Measurements from ENCODE around the gene SLC1A3. TPM values are rescaled to one million over a fixed set of nuclear protein-coding genes. Genes with fewer than 3 reads are reported as not detected.

Gene SLC1A3
- polyA plus RNA-seq, 4 donors, result 2.2 to 4.7 (median 3.2) TPM

DNA sequence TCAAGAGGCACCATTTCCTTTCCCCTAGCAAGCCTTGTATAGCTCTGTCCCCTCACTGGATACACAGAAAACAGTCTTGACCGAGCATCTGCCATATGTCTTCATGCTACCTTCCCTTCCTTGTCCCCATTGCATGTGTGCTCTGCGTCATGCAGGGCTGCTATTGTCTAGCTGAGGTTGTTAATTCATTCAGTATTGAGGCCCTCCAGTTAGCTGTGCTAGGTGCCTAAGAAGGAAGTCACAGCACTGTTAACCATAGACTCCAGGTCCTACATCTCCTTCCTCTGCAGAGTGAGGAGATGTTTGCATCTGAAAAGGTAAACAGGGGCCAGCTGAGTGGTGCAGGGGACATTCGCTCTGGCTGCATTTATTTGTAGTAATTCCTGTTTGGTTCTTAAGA lies 48.2 kb downstream of the SLC1A3 start:
- no peak for DNase-seq (ENCODE audit: low read depth in 4 of 4, low spot score in 2 of 4)

DNA sequence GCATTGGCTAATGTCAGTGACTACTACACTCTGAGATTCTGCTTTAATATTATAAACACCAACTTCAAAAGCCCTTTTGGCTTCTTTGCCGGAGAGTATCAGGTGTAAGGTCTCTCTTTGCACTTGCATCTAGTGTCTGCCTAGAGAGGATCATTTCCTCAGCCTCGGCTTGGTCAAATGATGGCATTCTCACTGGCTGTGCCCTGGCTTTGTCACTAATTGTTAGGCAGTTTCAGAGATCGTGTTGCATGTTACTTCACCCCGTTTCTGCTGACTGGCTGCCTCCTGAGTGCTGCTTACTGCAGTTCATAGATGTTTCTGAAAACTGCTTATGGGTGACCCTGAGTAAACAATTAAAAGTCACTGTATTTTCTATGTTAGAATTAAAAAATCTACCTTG lies 48.8 kb downstream of the SLC1A3 start:
- no peak for DNase-seq (ENCODE audit: low read depth in 4 of 4, low spot score in 2 of 4)

DNA sequence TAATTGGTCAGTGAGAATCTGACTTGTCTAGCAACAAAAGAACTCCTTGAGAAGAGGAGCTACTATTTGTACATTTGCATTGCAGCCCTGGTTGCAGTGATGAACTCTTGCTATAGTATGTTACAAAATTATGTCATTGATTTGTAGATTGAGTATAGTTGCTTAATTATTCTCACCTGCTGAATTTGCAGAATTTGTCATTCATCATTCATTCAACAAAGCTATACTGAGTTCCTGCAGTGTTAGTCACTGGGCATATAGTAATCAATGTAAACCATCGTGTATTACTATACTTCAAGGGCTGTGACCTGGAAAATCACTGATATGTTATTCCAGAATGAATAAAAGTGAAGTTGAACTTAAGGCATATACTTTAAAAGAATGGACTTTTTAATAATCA lies 50.1 kb downstream of the SLC1A3 start:
- DNase-seq (ENCODE audit: low read depth in 4 of 4, low spot score in 2 of 4), result no peak

DNA sequence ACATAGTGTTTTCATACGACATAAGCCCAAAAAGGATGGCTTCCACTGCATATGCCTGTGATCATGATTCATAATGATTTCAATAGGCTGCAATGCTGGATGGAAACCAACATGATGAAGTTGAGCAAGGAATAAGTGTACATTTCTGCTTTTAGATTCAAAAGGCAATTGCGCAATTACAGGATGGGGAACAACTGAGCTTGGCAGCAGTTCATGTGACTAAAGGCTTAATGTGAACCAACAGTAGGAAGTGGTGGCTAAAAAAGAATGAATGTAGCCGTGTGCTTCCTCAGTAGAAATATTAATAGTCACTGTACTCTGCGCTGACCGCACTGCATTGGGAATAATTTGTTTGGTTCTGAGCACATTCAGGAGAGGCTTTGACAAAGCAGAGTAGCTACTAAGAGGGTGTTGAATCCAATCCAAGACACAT lies 51.2 kb downstream of the SLC1A3 start:
- DNase-seq (ENCODE audit: low read depth in 4 of 4, low spot score in 2 of 4), result no peak

DNA sequence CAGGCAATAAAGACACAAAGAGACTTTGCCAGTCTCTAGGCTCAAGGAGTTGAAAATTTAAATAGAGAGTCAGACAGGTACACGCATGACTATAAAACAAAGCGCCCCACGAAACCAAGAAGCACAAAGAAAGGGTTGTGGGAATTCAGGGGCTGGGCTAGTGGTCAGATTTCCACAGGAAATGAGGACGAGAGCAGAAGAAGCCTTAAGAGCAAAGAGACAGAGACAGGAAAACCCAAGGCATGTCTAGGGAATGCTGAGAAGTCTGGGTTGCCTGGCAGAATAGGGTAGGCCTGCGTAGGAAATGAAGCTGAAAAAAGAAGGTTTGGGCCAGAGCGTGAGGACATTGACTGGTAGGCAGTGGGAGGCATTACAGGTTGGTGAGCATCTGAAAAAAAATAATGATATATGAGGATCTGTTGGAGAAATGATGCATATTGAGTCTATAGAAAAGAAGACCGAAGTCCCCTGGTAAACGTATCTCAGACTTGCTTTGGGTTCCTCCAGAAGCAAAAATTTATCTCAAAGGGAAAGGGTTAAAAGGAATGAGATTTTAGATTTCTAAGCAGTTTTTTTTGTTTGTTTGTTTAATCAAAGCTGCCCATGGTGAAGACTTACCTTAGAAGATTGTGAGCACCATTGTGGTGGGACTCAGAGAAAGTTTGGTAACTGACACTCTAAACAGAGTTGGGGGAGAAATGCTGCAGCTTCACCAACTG lies 51.8 kb downstream of the SLC1A3 start:
- no peak for DNase-seq (ENCODE audit: low read depth in 4 of 4, low spot score in 2 of 4)

DNA sequence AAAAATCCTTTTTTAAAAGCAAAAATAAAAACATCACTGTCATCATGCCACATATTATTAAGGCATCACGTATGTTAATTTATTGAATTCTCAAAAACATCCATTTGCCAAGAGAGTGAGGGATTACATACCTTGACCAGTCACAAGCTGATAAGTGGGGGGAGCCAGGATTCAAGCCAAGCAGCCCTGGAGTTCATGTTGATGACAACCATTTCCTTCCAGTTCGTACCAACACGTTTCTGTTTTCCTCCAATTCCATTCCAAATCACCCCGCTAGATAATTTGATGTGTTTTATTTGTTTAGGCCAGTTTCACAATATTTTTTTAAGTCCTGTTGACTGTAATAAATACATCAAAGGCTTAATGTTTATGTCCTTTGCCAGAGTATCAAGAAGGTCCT lies 53.0 kb downstream of the SLC1A3 start:
- no peak for DNase-seq (ENCODE audit: low read depth in 4 of 4, low spot score in 2 of 4)

DNA sequence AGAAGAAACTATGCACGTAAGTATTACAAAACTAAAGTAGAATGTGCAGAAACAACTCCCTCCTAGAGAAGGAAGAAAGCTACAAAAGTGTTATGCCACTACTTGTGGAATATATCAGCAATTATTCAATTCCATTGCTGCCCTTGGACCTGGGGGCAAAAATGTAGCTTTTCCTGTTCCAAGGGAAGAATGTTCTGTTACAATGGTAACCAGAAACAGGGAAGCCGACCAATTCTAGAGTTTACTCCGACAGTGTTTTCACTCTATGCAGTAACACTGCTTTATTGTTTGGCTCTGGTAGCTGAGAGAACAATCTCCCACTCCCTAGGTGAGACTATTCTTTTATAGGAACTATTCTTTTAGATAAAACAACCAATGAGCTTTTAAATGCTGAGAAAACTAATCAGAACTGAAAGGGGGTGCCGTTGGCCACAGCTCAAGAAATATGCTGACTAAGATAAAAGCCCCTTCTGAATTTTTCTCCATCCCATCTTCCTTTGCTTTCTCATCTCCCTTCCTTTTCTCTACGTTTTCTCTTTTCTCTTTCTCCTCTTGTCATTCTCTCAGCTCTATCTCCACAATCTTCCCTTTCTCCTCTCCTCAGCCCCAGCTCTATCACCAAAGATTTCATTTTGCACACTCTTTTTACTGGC lies 54.1 kb downstream of the SLC1A3 start:
- DNase-seq (ENCODE audit: low read depth in 4 of 4, low spot score in 2 of 4), result no peak

DNA sequence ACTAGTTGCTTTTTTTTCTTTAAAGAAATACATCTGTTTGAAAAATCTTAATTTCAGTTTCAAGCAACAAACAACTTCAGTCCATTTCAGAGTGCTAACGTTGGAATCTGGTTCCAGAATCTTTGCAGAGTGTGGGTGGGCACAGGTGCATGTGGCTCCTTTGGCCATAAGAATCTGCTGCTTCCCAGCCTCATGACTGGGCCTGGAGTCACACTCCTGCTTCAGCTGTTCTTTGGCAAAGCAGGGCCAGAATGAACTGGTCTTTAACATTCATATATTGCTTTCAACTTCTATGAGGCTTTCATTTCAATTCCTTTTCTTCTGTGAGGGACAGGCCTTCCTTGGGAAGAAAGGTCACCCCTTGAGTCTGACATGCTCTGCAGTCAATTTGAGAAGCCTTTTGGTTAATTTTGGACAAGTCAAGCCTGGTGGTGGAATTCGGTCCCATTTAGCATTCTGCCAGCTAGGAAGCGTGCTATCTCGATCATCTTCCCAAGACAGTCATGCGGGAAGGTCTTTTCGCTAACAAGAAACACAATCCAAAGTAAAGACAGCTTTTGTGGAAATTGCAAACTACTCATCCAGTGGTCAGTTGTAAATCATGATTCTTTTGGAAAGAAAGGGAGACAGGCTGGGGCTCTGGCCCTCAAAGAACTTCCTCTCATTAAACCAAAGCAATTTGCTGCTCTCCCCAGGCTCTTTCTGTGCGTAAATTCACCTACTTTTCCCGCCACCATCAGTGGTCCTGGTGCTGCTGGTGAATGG lies 55.2 kb downstream of the SLC1A3 start:
- DNase-seq (ENCODE audit: low read depth in 4 of 4, low spot score in 2 of 4), result no peak

DNA sequence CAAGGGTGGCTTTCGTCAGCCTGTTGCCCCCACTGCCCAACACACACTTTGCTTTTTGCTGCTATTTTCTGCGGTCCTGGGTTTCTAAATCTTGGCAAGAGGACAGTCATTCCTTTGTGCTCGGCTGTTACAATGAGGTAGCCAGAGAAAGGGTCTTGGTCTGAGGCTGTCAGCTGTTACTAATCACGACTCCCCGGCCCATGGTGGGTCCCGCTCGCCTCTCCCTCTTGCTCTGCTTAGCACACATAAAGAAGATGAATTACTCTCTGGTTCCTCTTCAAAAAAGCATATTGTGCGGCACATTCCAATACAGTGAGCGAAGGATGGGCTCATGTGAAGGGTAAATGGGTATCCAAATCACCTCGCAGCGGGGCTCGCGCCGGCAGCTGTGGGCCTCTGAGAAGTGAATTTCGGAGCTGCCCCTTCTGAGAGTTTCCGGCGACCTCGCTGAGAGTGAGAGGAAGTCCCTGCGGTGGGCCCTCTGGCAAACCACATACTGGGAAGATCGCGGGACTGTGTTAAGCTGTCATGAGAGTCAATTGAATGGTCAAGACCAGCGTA lies 56.0 kb downstream of the SLC1A3 start:
- DNase-seq (ENCODE audit: low read depth in 4 of 4, low spot score in 2 of 4), result no peak

DNA sequence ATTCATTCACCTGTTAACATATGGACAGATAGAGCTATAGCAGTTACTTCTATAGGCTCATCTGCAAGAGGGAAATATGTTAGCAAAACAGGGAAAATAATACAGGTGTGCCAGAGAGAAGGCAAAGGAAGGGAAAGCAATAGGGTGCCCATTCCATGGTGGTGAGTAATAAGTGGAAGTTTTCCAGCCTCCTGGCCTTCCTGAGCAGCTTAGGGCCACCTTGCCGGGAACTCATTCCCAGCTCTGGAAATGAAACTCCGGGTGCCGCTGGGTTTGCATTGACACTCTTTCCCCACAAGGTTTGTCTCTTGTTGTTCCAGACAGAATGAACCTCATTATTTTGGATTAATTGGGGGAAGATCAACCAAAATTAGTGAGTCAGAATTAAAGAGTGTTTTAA lies 58.4 kb downstream of the SLC1A3 start:
- DNase-seq (ENCODE audit: low read depth in 4 of 4, low spot score in 2 of 4), result no peak

DNA sequence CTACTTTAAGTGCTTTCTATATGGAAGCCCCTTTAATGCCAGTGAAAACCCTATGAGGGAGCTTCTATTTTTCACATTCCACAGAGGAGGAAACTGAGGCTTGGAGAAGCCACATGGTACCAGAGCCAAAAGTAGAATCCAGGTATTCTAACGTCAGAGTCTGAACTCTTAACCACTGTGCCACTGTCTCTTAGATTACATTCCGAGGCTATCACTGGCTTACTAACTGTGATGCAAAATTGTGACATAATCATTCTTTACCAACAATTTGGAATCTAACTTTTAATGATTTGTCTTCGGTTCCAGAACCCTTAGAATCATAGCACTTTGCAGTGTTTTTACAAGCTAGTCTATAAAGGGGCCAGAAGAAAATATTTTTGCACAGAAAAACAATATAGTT lies 59.2 kb downstream of the SLC1A3 start:
- no peak for DNase-seq (ENCODE audit: low read depth in 4 of 4, low spot score in 2 of 4)

DNA sequence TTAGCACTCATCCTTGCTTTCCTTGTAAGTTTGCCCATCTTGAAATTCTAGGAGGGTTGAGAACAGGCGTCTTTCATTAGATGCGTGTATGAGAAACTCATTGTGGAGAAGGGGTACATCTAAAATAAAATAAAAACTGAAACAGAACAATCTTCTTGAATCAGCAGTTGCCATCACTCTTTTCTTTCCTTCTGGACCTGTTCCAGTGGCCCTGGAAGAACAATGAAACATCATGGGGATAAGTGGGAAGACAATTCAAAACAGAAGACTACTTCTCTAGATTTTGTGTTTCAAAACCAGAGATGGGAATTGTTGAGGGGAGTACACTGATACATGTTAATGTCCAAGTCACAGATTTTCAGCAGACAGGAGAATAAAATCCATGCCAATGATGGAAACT lies 59.9 kb downstream of the SLC1A3 start:
- no peak for DNase-seq (ENCODE audit: low read depth in 4 of 4, low spot score in 2 of 4)

DNA sequence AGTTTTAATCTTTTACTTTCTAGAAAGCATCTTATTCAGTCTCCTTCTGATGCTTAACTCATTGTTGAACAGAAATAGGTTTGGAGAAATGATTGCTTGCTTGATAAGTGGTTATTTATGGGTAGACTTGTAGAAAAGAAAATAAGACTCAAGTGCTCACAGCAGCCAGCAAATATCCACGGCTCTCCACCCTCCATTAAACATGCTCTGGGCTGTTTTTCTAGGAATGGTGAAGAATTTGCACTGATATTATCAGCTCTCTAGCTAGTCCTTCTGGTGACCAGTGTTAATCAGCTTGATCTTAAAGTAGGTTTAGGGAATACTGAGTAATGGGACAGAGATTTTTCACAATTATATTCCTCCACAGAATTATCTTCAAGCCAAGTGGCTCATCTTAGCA lies 60.6 kb downstream of the SLC1A3 start:
- DNase-seq (ENCODE audit: low read depth in 4 of 4, low spot score in 2 of 4), result no peak

DNA sequence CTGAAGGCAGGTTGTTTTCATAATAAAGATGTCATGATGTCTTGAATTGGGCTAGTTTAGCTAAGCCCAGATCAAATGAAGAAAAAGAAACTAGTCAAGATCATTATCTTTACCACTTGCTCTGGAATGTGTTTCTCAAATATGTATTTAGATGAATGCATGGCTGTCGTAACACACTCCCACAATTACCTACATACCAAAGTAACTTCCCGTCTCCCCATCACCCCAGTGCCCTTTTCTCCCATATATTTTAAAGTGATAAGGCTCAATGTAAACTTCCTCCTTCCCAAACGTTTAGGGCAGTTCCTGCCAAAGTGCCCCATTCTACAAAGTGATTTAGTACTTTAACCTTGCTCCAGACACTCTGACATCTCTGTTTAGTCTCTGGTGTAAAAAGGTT lies 61.4 kb downstream of the SLC1A3 start:
- no peak for DNase-seq (ENCODE audit: low read depth in 4 of 4, low spot score in 2 of 4)

DNA sequence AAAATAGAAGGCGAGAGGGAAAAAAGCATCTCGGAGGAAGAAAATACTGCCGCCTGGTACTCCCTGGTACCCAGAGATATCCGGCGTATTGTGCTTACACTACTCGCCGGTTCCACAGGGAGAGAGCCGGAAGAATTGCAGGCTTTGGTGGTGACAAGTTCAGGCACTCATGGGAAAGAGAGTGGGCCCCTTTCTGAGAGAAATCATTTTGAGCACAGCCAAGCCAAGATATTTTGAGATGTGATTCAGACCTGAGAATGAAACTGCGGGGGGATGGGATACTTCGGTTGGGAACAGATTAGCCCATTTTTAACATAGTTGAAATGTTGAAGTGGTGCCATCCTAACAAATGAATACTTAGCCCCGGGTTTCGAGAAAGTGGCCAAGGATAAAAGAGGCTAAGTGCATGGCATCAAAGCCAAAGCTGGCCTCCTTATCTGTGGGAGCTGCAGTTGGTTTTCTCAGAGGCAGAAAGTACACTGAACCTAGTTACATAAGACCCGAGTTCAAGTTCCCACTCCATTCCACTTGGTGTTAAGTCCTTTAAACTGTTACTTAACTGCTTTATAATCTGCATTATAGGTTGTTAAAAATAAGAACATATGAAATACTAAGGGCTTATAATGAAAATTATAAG lies 62.7 kb downstream of the SLC1A3 start:
- DNase-seq (ENCODE audit: low read depth in 4 of 4, low spot score in 2 of 4), result no peak

DNA sequence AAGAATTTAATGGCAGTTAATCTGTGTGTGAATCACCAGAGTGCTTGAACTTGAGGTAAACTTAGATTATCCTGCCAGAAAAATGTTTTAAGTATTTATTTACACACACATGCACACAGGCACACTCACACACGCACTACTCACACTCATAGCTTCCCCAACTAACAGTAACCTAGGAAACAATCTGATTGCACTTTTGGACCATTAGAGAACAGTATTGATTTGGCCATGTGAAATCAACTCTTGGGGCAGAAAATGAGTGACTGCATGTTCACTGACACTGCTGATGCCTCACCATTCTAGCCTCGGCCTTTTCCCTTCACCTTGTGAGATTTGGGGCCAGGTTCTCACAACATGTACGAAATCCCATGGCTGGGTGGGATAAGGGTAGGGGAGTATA lies 64.1 kb downstream of the SLC1A3 start:
- DNase-seq (ENCODE audit: low read depth in 4 of 4, low spot score in 2 of 4), result no peak

DNA sequence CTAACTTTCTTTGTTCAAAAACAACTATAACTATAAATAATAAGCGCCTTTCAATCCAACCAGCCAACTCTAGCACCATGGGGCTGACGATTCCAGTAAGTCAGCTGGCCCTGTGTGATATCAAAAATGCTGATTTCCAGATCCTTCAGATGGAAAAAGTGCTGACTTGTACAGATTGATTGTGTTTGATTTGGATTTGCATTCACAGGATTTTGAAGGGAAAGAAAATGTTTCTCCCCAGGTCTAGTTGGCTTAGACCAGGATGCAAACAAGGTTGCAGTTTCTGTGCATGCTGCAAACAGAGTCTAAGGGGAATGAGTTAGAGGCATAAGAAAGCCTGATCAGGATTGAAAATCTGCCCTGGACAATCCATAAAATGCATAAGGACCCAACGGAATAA lies 68.9 kb downstream of the SLC1A3 start:
- DNase-seq (ENCODE audit: low read depth in 4 of 4, low spot score in 2 of 4), result no peak

DNA sequence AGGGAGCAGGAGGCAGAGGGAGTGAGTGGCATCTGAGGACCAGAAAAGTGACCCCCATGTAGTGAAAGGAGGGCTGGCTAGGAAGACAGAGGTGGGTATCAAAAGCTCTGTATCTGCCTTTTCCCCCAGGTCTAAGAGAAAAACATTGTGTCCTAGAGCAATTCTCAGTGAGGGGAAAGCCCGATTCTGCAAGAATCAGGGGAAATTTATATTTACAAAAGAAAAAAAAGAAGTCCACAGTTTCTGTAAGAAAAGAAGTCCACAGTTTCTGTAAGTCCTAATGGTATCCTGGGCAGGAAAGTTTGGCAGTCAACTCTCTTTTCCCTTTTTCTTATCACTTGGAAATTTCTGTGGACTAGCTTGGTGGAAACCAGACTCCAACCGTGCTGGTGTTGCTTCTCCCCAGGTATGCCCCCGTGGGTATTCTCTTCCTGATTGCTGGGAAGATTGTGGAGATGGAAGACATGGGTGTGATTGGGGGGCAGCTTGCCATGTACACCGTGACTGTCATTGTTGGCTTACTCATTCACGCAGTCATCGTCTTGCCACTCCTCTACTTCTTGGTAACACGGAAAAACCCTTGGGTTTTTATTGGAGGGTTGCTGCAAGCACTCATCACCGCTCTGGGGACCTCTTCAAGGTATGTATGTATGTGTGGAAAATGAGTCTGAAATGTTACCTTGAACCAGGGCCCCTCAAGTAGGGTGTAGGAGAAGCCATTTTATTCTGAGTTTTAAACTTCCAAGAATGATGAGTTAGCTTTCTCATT lies 73.0 kb downstream of the SLC1A3 start:
- no peak for DNase-seq (ENCODE audit: low read depth in 4 of 4, low spot score in 2 of 4)

DNA sequence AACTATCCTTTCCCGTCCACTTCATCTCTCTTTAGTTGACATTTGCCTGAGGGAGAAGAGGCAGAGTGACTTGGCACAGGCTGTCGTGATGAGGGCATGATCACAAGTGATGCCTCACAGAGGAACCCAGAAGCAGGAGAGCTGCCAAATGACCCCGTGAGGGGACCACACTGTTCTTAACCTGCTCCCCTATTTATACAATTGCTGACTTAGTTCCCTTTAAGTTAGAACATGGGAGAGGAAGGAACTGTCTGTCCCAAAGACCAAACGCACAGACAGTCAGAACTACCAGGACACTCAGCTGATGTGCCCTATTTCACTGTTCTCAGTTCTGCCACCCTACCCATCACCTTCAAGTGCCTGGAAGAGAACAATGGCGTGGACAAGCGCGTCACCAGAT lies 73.7 kb downstream of the SLC1A3 start:
- no peak for DNase-seq (ENCODE audit: low read depth in 4 of 4, low spot score in 2 of 4)

DNA sequence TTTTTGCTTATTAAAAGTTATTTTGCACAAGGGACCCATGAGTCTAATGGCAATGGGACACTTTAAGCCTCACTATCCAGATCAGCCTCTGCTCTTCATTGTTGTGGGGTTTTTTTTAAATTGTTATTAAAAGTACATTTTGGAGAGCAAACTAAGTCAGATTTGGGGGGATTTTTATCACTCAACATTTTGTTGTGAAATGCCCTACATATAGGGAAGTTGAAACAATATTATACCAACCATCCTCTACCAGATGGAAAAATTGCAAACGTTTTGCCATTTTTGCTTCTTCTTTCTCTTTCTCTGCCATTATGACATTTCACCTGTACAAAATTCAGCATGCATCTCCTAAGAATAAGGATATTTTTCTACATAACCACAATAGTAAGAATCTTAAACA lies 75.3 kb downstream of the SLC1A3 start:
- DNase-seq (ENCODE audit: low read depth in 4 of 4, low spot score in 2 of 4), result no peak

Data from left renal cortex interstitium (tissue), 4 donors.